ENCODE measurements around the gene SYCP2L.

- TF ChIP-seq CTCF (conservative IDR thresholded peaks at IDR 0.05; ENCODE audit: low read depth in 2 of 2), result no peak
- TF ChIP-seq JUNB (IDR thresholded peaks at IDR 0.05; ENCODE audit: unreplicated experiment), result no peak
- no peak for TF ChIP-seq POLR2AphosphoS5 (IDR thresholded peaks at IDR 0.05; ENCODE audit: low read depth)
- no peak for TF ChIP-seq EZH2phosphoT487 (IDR thresholded peaks at IDR 0.05; ENCODE audit: unreplicated experiment)
- TF ChIP-seq REST (IDR thresholded peaks at IDR 0.05; ENCODE audit: unreplicated experiment), result no peak
- no peak for TF ChIP-seq ZNF331 (CRISPR knock-in tag; IDR thresholded peaks at IDR 0.05; ENCODE audit: low read depth)
- no peak for TF ChIP-seq CREB1 (CRISPR knock-in tag; IDR thresholded peaks at IDR 0.05; ENCODE audit: low read depth)
- no peak for TF ChIP-seq ZNF114 (CRISPR knock-in tag; IDR thresholded peaks at IDR 0.05)
- TF ChIP-seq EZH2 (IDR thresholded peaks at IDR 0.05; ENCODE audit: low read depth, unreplicated experiment), result no peak
- no peak for TF ChIP-seq STAT1 (IDR thresholded peaks at IDR 0.05; ENCODE audit: unreplicated experiment)
- TF ChIP-seq ZNF462 (CRISPR knock-in tag; IDR thresholded peaks at IDR 0.05), result no peak
These were observed 9.8 kb upstream of the SYCP2L start for GRCh38 chr6:10877012-10877411.
